ENCODE data around the gene SLC36A2.

SLC36A2 gene

DNA sequence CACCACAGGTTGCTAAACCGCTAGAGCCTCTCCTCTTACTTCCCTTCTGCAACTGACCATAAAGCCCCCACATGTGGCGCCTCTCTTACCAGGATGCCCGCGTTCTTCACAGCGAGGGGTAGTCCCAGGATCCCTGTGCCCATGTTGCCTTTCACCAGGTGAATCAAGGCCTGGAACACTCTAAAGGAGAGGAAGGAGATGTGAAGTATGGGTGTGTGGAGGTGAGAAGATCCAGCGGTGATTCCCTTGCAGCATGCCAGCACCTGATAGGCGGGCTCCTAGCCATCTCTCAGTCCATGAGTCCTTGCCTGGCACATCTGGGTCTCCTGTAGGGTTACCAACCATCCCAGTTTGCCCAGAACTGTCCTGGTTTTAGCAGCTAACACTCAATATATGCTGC lies 3.3 kb downstream of the SLC36A2 start:
- TF ChIP-seq, protein P1, sequence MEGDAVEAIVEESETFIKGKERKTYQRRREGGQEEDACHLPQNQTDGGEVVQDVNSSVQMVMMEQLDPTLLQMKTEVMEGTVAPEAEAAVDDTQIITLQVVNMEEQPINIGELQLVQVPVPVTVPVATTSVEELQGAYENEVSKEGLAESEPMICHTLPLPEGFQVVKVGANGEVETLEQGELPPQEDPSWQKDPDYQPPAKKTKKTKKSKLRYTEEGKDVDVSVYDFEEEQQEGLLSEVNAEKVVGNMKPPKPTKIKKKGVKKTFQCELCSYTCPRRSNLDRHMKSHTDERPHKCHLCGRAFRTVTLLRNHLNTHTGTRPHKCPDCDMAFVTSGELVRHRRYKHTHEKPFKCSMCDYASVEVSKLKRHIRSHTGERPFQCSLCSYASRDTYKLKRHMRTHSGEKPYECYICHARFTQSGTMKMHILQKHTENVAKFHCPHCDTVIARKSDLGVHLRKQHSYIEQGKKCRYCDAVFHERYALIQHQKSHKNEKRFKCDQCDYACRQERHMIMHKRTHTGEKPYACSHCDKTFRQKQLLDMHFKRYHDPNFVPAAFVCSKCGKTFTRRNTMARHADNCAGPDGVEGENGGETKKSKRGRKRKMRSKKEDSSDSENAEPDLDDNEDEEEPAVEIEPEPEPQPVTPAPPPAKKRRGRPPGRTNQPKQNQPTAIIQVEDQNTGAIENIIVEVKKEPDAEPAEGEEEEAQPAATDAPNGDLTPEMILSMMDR (IDR thresholded peaks at IDR 0.05) = no peak
- no peak for DNase-seq
- H3K27me3 Mint-ChIP-seq (ENCODE audit: low read depth, poor library complexity) = peaks cover 36% of the 10 kb centered on the region
- H3K36me3 Mint-ChIP-seq (ENCODE audit: low read depth) = no peaks in the 10 kb centered on the region
- H3K27ac Mint-ChIP-seq = no peak overlapping the region
- peaks cover 31% of the 10 kb centered on the region for H3K4me1 Mint-ChIP-seq
- H3K9me3 Mint-ChIP-seq = no peaks in the 10 kb centered on the region
- H3K4me3 Mint-ChIP-seq = no peak overlapping the region

GRCh38 chr5:151340004-151340403 lies 7.4 kb downstream of the SLC36A2 start:
- no peaks in the 10 kb centered on the region for H3K36me3 Mint-ChIP-seq (ENCODE audit: low read depth)
- H3K4me3 Mint-ChIP-seq = no peak overlapping the region
- H3K27me3 Mint-ChIP-seq (ENCODE audit: low read depth, poor library complexity) = peaks cover 26% of the 10 kb centered on the region
- H3K4me1 Mint-ChIP-seq = peaks cover 13% of the 10 kb centered on the region
- DNase-seq = no peak
- H3K9me3 Mint-ChIP-seq = no peaks in the 10 kb centered on the region
- TF ChIP-seq, protein P1 (IDR thresholded peaks at IDR 0.05) = no peak
- no peak overlapping the region for H3K27ac Mint-ChIP-seq

- H3K27me3 Mint-ChIP-seq (ENCODE audit: low read depth, poor library complexity) = peaks cover 23% of the 10 kb centered on the region
- no peaks in the 10 kb centered on the region for H3K9me3 Mint-ChIP-seq
- no peak overlapping the region for H3K27ac Mint-ChIP-seq
- H3K36me3 Mint-ChIP-seq (ENCODE audit: low read depth) = no peaks in the 10 kb centered on the region
- no peak overlapping the region for H3K4me3 Mint-ChIP-seq
- TF ChIP-seq, protein P1 (IDR thresholded peaks at IDR 0.05) = no peak
- H3K4me1 Mint-ChIP-seq = peaks cover 7% of the 10 kb centered on the region
- DNase-seq = no peak
These were observed 8.6 kb downstream of the SLC36A2 start for GRCh38 chr5:151338734-151339133.

DNA sequence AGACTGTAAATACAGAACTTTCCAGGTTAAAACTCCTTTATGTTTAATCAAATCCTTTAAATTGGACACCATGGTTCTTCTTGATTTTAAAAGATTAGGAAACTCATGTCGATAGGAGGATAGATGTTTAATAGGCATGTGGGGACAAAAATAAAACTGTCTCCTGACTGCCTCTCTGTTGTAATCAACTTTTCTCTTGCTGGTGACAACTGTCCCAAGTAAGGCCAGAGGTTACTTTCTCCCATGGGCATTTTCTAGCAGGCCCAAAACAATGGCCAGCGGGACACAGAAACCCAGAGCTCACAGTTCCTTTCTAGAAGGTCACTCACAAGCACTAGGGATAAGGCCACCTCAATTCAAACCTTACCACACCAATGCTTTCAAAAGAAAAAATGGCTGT lies 14.5 kb downstream of the SLC36A2 start:
- H3K27me3 Mint-ChIP-seq (ENCODE audit: low read depth, poor library complexity) = no peaks in the 10 kb centered on the region
- no peak for DNase-seq
- no peak overlapping the region for H3K27ac Mint-ChIP-seq
- H3K9me3 Mint-ChIP-seq = no peaks in the 10 kb centered on the region
- TF ChIP-seq, protein P1 (IDR thresholded peaks at IDR 0.05) = no peak
- peaks cover 7% of the 10 kb centered on the region for H3K4me1 Mint-ChIP-seq
- no peak overlapping the region for H3K4me3 Mint-ChIP-seq
- H3K36me3 Mint-ChIP-seq (ENCODE audit: low read depth) = no peaks in the 10 kb centered on the region

DNA sequence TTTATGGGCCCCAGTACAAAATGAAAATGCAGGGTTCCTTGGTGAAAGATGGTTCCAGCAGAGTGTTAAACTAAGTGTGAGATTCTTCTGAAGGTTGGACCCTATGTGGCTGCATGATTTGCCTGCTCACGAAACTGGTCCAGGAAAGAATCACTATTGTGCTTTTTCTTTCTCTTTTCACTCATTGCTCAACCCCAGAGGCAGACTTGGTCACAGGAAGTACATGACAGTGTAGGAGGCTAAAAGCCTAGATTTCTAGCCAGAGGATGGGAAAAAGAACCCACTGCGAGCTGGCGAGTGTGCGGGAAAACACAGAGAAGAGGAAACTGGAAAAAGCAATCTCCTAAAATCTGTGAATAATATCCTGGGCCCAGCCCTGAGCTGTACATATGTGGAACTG lies 18.6 kb downstream of the SLC36A2 start:
- DNase-seq = no peak
- TF ChIP-seq, protein P1 (IDR thresholded peaks at IDR 0.05) = no peak
- Mint-ChIP-seq H3K9me3 (no peaks in the 10 kb centered on the region), H3K4me3 (no peak overlapping the region), H3K4me1 (no peaks in the 10 kb centered on the region), H3K27me3 (ENCODE audit: low read depth, poor library complexity) (peaks cover 6% of the 10 kb centered on the region), H3K36me3 (ENCODE audit: low read depth) (no peaks in the 10 kb centered on the region), H3K27ac (no peak overlapping the region)

DNA sequence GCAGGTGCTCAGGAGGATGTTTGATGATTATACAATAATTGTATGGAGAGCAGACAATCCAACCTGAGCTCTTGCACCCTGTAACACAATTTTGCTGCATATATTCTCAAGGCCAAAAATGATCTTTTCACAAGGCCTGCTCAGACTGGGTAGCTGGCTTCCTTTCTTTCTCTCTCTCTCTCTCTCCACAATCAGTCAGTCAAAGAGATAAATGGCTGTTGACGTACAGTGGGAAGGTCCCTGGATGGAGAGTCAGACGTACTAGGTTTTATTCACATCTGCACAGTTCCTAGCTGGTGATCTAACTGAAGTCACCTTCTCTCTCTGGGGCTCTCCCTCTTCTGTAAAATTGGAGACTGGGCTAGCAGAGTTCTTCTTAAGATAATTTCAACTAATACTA lies 19.8 kb downstream of the SLC36A2 start:
- Mint-ChIP-seq H3K27me3 (ENCODE audit: low read depth, poor library complexity) (peaks cover 6% of the 10 kb centered on the region), H3K4me3 (no peak overlapping the region), H3K4me1 (no peaks in the 10 kb centered on the region), H3K27ac (no peak overlapping the region), H3K9me3 (no peaks in the 10 kb centered on the region), H3K36me3 (ENCODE audit: low read depth) (no peaks in the 10 kb centered on the region)
- TF ChIP-seq, protein P1 (IDR thresholded peaks at IDR 0.05) = no peak
- no peak for DNase-seq

All from nephron progenitor cell (in vitro differentiated cells).